ENCODE data around the gene RBM17. TPM values are rescaled to one million over a fixed set of nuclear protein-coding genes. Genes with fewer than 3 reads are reported as not detected.

RBM17 gene
- polyA plus RNA-seq, 1 experiment, result 28.9 TPM

- H3K27me3 ChIP-seq (ENCODE audit: control insufficient read depth, insufficient read depth, low read length), result no peaks in the 10 kb centered on the region
- ChIA-PET POLR2A (no interaction called here), CTCF (interaction anchor here (0.8 to 1.0 kb wide), 5 partner anchors 36 to 287 kb away, joined by 3 to 4 read pairs (median 3); partner anchors contain the start of gene PFKFB3)
- TF ChIP-seq, protein P1, sequence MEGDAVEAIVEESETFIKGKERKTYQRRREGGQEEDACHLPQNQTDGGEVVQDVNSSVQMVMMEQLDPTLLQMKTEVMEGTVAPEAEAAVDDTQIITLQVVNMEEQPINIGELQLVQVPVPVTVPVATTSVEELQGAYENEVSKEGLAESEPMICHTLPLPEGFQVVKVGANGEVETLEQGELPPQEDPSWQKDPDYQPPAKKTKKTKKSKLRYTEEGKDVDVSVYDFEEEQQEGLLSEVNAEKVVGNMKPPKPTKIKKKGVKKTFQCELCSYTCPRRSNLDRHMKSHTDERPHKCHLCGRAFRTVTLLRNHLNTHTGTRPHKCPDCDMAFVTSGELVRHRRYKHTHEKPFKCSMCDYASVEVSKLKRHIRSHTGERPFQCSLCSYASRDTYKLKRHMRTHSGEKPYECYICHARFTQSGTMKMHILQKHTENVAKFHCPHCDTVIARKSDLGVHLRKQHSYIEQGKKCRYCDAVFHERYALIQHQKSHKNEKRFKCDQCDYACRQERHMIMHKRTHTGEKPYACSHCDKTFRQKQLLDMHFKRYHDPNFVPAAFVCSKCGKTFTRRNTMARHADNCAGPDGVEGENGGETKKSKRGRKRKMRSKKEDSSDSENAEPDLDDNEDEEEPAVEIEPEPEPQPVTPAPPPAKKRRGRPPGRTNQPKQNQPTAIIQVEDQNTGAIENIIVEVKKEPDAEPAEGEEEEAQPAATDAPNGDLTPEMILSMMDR (IDR thresholded peaks at IDR 0.05; ENCODE audit: insufficient read depth, low read depth, low read length), result no peak
- DNase-seq (ENCODE audit: low read depth), result peak; percentile 57
- peaks cover 13% of the 10 kb centered on the region for H3K36me3 ChIP-seq (ENCODE audit: control insufficient read depth, insufficient read depth, low read length)
- H3K4me3 ChIP-seq (ENCODE audit: low read depth, low read length), result no peak overlapping the region
These were observed 26.0 kb downstream of the RBM17 start for GRCh38 chr10:6114805-6115341.

DNA sequence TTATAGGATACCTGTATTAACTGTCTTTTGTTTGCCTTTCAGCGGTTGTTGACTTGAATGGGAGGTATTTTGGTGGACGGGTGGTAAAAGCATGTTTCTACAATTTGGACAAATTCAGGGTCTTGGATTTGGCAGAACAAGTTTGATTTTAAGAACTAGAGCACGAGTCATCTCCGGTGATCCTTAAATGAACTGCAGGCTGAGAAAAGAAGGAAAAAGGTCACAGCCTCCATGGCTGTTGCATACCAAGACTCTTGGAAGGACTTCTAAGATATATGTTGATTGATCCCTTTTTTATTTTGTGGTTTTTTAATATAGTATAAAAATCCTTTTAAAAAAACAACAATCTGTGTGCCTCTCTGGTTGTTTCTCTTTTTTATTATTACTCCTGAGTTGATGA is 26.6 kb downstream of the RBM17 start:
- ChIA-PET CTCF (interaction anchor here (0.8 to 0.9 kb wide), 2 partner anchors 35 to 36 kb away, joined by 3 to 4 read pairs; no protein-coding TSS in a partner anchor), POLR2A (no interaction called here)
- Histone ChIP-seq H3K4me3 (ENCODE audit: low read depth, low read length) (no peak overlapping the region), H3K36me3 (ENCODE audit: control insufficient read depth, insufficient read depth, low read length) (peaks cover 10% of the 10 kb centered on the region), H3K27me3 (ENCODE audit: control insufficient read depth, insufficient read depth, low read length) (no peaks in the 10 kb centered on the region)
- TF ChIP-seq, protein P1 (IDR thresholded peaks at IDR 0.05; ENCODE audit: insufficient read depth, low read depth, low read length), result no peak
- DNase-seq (ENCODE audit: low read depth), result no peak

- Histone ChIP-seq H3K4me3 (ENCODE audit: low read depth, low read length) (no peak overlapping the region), H3K27me3 (ENCODE audit: control insufficient read depth, insufficient read depth, low read length) (no peaks in the 10 kb centered on the region), H3K36me3 (ENCODE audit: control insufficient read depth, insufficient read depth, low read length) (peaks cover 9% of the 10 kb centered on the region)
- TF ChIP-seq, protein P1 (IDR thresholded peaks at IDR 0.05; ENCODE audit: insufficient read depth, low read depth, low read length), result no peak
- ChIA-PET CTCF (interaction anchor here (0.6 kb wide), 1 partner anchor 38 kb away, joined by 3 read pairs; no protein-coding TSS in a partner anchor), POLR2A (no interaction called here)
- no peak for DNase-seq (ENCODE audit: low read depth)
These were observed 27.1 kb downstream of the RBM17 start for GRCh38 chr10:6115824-6116350.

GRCh38 chr10:6116806-6117205 is 28.0 kb downstream of the RBM17 start:
- TF ChIP-seq, protein P1 (IDR thresholded peaks at IDR 0.05; ENCODE audit: insufficient read depth, low read depth, low read length), result no peak
- H3K27me3 ChIP-seq (ENCODE audit: control insufficient read depth, insufficient read depth, low read length), result no peaks in the 10 kb centered on the region
- DNase-seq (ENCODE audit: low read depth), result no peak
- peaks cover 6% of the 10 kb centered on the region for H3K36me3 ChIP-seq (ENCODE audit: control insufficient read depth, insufficient read depth, low read length)
- no peak overlapping the region for H3K4me3 ChIP-seq (ENCODE audit: low read depth, low read length)
- CTCF ChIA-PET, result interaction anchor here (1.3 to 2.2 kb wide), 2 partner anchors 20 to 284 kb away, joined by 4 to 6 read pairs; no protein-coding TSS in a partner anchor
- POLR2A ChIA-PET, result no interaction called here

- TF ChIP-seq, protein P1 (IDR thresholded peaks at IDR 0.05; ENCODE audit: insufficient read depth, low read depth, low read length), result no peak
- DNase-seq (ENCODE audit: low read depth), result no peak
- CTCF ChIA-PET, result interaction anchor here (1.3 to 2.2 kb wide), 2 partner anchors 19 to 284 kb away, joined by 4 to 6 read pairs; no protein-coding TSS in a partner anchor
- no peak overlapping the region for H3K4me3 ChIP-seq (ENCODE audit: low read depth, low read length)
- POLR2A ChIA-PET, result no interaction called here
- no peaks in the 10 kb centered on the region for H3K27me3 ChIP-seq (ENCODE audit: control insufficient read depth, insufficient read depth, low read length)
- H3K36me3 ChIP-seq (ENCODE audit: control insufficient read depth, insufficient read depth, low read length), result 0 out of 2 replicates have a peak, but pooled peaks cover 1% of the 10 kb centered on the region
These were observed 28.9 kb downstream of the RBM17 start for GRCh38 chr10:6117711-6118110.

Data from BJ (cell line).